ENCODE results near the gene RYK.

GRCh38 chr3:134249296-134249841 lies 1.3 kb downstream of the RYK start:
- no peak for TF ChIP-seq GATA2 (IDR thresholded peaks at IDR 0.05; ENCODE audit: low read depth, low read length)
- no peak for TF ChIP-seq GATA3 (IDR thresholded peaks at IDR 0.05; ENCODE audit: low read depth, low read length)

All from SH-SY5Y (cell line).